Cardiac muscle cell (in vitro differentiated cells and primary cell): ENCODE data around the gene CRYBG1. TPM values are rescaled to one million over a fixed set of nuclear protein-coding genes. Genes with fewer than 3 reads are reported as not detected.
"Not testable (repeated sequence)": the region's sequence is repeated elsewhere in the genome, so short reads cannot be mapped to it uniquely, and the experiment has no call there.

Experiments used
- DNase-seq, 2 donors: peaks; one replicate each; pipeline versions ENCODE4 v3.0.0 to v3.0.0-alpha.2; 2010 to 2017; ENCODE audit warnings: low read depth in 1 of 2, low spot score in 1 of 2
- H3K27ac ChIP-seq: fragments of 200-600 bp; sonication (generic); 2 replicates; pipeline ENCODE4 v1.5.1; 2016
- H3K27me3 ChIP-seq: fragments of 200-600 bp; sonication (generic); 2 replicates; pipeline ENCODE4 v1.6.0; 2016; ENCODE audit warnings: control low read depth
- H3K36me3 ChIP-seq: fragments of 200-600 bp; sonication (generic); 2 replicates; pipeline ENCODE4 v1.5.1; 2016; ENCODE audit warnings: control low read depth
- H3K4me1 ChIP-seq: fragments of 200-600 bp; sonication (generic); 2 replicates; pipeline ENCODE4 v1.8.1; 2017; ENCODE audit warnings: low read depth, mild to moderate bottlenecking, mixed run types
- H3K4me3 ChIP-seq: fragments of 200-600 bp; sonication (generic); 2 replicates; pipeline ENCODE4 v1.5.1; 2016; ENCODE audit warnings: mild to moderate bottlenecking
- H3K9me3 ChIP-seq: fragments of 200-600 bp; sonication (generic); 2 replicates; pipeline ENCODE4 v1.5.1; 2017; ENCODE audit warnings: low read depth, mild to moderate bottlenecking, control low read depth
- polyA plus RNA-seq: library from polyadenylated mRNA; unstranded; fragments of >200 nt; fragmentation: Nextera tagmentation; extraction: Ambion mirVana; gene quantifications from 2 replicates; pipeline ENCODE4 v1.2.1, GENCODE V29; 2016
- total RNA-seq: library from RNA; depleted of rRNA; stranded (reverse); fragments of >200 nt; gene quantifications from 2 replicates; pipeline ENCODE4 v1.2.3, GENCODE V29; 2016
- TF ChIP-seq, protein P1 (sequence below): IDR thresholded peaks from 2 replicates; pipeline ENCODE4 v1.5.1; 2012; ENCODE audit warnings: low read depth, mild to moderate bottlenecking, low read length

Gene CRYBG1
- total and polyA plus RNA-seq, 2 experiments from 2014 or later: 0.22 TPM; not detected in 1

DNA sequence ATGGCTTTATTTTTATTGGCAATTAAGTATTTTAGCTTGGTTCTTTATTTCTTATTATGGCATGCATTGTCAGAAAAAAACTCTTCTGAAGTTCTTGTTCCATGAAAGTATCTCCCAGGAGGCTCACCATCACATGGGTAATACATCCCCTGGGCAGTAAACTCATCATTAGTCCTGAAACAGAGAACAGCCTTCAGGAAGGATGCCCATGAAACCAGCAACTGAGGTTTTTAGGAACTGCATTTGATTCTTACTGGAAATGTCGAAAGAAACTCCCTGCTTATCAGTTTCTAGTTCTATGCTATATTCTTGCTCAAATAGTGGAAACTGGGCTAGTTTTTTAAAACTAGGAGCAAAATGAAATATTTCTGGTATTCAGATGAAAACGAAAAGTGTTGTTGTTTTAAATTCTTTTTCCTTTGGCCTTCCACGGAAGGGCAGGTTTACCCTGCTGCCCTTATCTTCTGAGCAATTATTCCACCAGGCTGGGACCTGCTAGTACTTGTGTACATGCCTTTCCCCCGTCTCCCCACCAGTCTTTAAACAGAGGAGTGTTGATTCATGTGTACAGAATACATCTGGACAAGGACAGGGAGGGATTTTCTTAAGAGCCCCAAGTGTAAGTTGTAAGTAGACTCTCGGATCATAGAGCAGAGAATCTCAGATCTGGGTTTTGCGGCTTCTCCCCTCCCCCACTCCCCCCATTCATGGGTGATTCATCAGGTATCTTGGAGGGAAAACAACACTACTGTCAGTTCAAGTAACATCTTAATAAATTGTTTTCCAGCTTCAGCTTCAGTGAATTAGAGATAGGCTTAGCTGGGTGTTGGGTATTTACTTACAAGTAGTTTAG is 187.3 kb downstream of the CRYBG1 start:
- Histone ChIP-seq H3K4me3 (no peak overlapping the region), H3K9me3 (no peaks in the 10 kb centered on the region), H3K4me1 (peaks cover 9% of the 10 kb centered on the region), H3K27ac (no peak overlapping the region), H3K36me3 (no peaks in the 10 kb centered on the region), H3K27me3 (no peaks in the 10 kb centered on the region)
- TF ChIP-seq, protein P1, sequence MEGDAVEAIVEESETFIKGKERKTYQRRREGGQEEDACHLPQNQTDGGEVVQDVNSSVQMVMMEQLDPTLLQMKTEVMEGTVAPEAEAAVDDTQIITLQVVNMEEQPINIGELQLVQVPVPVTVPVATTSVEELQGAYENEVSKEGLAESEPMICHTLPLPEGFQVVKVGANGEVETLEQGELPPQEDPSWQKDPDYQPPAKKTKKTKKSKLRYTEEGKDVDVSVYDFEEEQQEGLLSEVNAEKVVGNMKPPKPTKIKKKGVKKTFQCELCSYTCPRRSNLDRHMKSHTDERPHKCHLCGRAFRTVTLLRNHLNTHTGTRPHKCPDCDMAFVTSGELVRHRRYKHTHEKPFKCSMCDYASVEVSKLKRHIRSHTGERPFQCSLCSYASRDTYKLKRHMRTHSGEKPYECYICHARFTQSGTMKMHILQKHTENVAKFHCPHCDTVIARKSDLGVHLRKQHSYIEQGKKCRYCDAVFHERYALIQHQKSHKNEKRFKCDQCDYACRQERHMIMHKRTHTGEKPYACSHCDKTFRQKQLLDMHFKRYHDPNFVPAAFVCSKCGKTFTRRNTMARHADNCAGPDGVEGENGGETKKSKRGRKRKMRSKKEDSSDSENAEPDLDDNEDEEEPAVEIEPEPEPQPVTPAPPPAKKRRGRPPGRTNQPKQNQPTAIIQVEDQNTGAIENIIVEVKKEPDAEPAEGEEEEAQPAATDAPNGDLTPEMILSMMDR: no peak
- peak; percentile 33 to 80 for DNase-seq

DNA sequence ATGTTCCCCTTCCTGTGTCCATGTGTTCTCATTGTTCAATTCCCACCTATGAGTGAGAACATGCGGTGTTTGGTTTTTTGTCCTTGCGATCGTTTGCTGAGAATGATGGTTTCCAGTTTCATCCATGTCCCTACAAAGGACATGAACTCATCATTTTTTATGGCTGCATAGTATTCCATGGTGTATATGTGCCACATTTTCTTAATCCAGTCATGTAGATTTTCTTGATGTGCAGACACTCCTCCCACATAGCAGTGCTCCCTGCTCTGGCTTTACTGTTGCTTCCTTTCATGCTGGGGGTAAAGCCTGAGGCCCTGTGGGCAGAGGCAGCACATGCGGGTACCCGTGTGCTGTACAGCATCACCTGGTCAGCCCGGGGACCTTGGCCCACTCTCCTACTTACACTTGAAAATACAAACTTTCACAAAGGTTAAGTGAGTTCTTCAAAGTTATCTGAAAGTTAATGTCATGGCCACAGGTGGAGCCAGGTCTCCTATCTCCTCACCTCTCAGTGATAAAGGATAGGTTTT is 188.5 kb downstream of the CRYBG1 start:
- H3K4me1 ChIP-seq: not testable (repeated sequence)

GRCh38 chr6:106549521-106549920 is 189.0 kb downstream of the CRYBG1 start:
- DNase-seq: no peak
- no peaks in the 10 kb centered on the region for H3K27me3 ChIP-seq
- H3K4me1 ChIP-seq: peaks cover 9% of the 10 kb centered on the region
- H3K9me3 ChIP-seq: no peaks in the 10 kb centered on the region
- no peaks in the 10 kb centered on the region for H3K36me3 ChIP-seq
- no peak overlapping the region for H3K4me3 ChIP-seq
- TF ChIP-seq, protein P1: no peak
- H3K27ac ChIP-seq: no peak overlapping the region

More for the DNA sequence above, 188.5 kb downstream of the CRYBG1 start:
- not testable (repeated sequence) for H3K4me3 ChIP-seq, DNase-seq, H3K27ac ChIP-seq, H3K36me3 ChIP-seq, H3K9me3 ChIP-seq, H3K27me3 ChIP-seq

DNA sequence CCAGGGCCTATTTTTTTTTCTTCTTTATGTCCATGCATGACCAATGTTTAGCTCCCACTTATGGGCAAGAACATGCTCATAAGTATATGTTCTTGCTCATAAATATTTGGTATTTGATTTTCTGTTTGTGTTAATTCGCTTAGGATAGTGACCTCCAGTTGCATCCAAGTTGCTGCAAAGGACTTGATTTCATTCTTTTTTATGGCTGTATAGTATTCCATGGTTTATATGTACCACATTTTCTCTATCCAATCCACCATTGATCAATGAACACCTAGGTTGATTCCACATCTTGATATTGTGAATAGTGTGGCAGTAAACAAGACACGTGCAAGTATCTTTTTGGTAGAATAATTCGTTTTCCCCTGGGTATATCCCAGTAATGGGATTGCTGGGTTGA is 190.6 kb downstream of the CRYBG1 start:
- Histone ChIP-seq H3K4me1 (peaks cover 9% of the 10 kb centered on the region), H3K27me3 (no peaks in the 10 kb centered on the region), H3K4me3 (no peak overlapping the region), H3K27ac (no peak overlapping the region), H3K36me3 (no peaks in the 10 kb centered on the region), H3K9me3 (no peaks in the 10 kb centered on the region)
- TF ChIP-seq, protein P1: no peak
- DNase-seq: no peak

DNA sequence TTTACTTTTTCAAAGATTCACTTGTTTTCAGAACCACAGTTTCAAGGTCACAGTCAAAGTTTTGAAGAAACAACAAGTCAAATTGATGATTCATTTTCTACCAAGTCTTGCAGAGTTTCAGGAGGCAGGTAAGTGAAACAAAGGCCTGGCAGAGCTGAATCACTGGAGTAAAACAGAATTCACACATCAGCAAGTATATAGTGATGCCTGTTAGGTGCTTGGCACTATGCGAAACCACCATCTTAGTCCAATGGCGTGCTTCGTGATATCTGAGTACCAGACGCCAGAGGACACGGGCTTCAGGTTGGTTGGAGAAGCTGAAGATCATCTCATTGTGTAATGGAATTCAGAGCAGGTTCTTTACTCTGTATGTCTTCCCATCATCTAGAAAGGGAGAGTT is 192.9 kb downstream of the CRYBG1 start:
- H3K27me3 ChIP-seq: no peaks in the 10 kb centered on the region
- no peak overlapping the region for H3K27ac ChIP-seq
- peaks cover under 1% of the 10 kb centered on the region for H3K4me1 ChIP-seq
- no peak for DNase-seq
- H3K36me3 ChIP-seq: no peaks in the 10 kb centered on the region
- no peaks in the 10 kb centered on the region for H3K9me3 ChIP-seq
- TF ChIP-seq, protein P1: no peak
- H3K4me3 ChIP-seq: no peak overlapping the region

GRCh38 chr6:106555767-106556166 is 195.2 kb downstream of the CRYBG1 start:
- TF ChIP-seq, protein P1: no peak
- DNase-seq: no peak
- no peaks in the 10 kb centered on the region for H3K36me3 ChIP-seq
- H3K9me3 ChIP-seq: no peaks in the 10 kb centered on the region
- no peak overlapping the region for H3K4me3 ChIP-seq
- no peak overlapping the region for H3K27ac ChIP-seq
- no peaks in the 10 kb centered on the region for H3K4me1 ChIP-seq
- no peaks in the 10 kb centered on the region for H3K27me3 ChIP-seq
